Glutamatergic neuron (in vitro differentiated cells): Measurements from ENCODE around the gene TRIM64. TPM values are rescaled to one million over a fixed set of nuclear protein-coding genes. Genes with fewer than 3 reads are reported as not detected.
"Not testable (repeated sequence)": the region's sequence is repeated elsewhere in the genome, so short reads cannot be mapped to it uniquely, and the experiment has no call there.

Experiments
- DNase-seq: peaks from one replicate; pipeline ENCODE4 v3.0.0; 2022
- H3K27ac Mint-ChIP-seq: one replicate; pipeline ENCODE4 v1.8.0; 2020; ENCODE audit warnings: mild to moderate bottlenecking, mixed read lengths, inconsistent platforms; ENCODE audit not compliant: unreplicated experiment
- H3K27me3 Mint-ChIP-seq: one replicate; pipeline ENCODE4 v1.8.0; 2020; ENCODE audit warnings: mild to moderate bottlenecking, moderate library complexity, mixed read lengths, inconsistent platforms; ENCODE audit not compliant: unreplicated experiment
- H3K36me3 Mint-ChIP-seq: one replicate; pipeline ENCODE4 v1.8.0; 2020; ENCODE audit warnings: mild to moderate bottlenecking, mixed read lengths, inconsistent platforms; ENCODE audit not compliant: unreplicated experiment
- H3K4me1 Mint-ChIP-seq: one replicate; pipeline ENCODE4 v1.8.0; 2020; ENCODE audit warnings: mild to moderate bottlenecking, low read depth, mixed read lengths, inconsistent platforms; ENCODE audit not compliant: unreplicated experiment
- H3K4me3 Mint-ChIP-seq: one replicate; pipeline ENCODE4 v1.8.0; 2020; ENCODE audit warnings: mild to moderate bottlenecking, mixed read lengths, inconsistent platforms; ENCODE audit not compliant: unreplicated experiment
- H3K9me3 Mint-ChIP-seq: one replicate; pipeline ENCODE4 v1.8.0; 2020; ENCODE audit warnings: mild to moderate bottlenecking, moderate library complexity, mixed read lengths, inconsistent platforms; ENCODE audit not compliant: unreplicated experiment
- long read RNA-seq: library from polyadenylated mRNA; unstranded; transcript quantifications from one replicate; pipeline ENCODE4 v2.0.0, GENCODE V29; 2020; ENCODE audit not compliant: unreplicated experiment
- total RNA-seq: library from RNA; stranded (reverse); fragmentation: NEBNext Ultra II Directional; extraction: Animal tissue kit (Norgen Biotek cat#: 25700); gene quantifications from one replicate; pipeline ENCODE4 v1.2.1, GENCODE V29; 2021; ENCODE audit not compliant: unreplicated experiment
- TF ChIP-seq, protein P1 (sequence below): fragments of 200-600 bp; sonication (generic); IDR thresholded peaks from one replicate; pipeline ENCODE4 v1.5.0; 2021; ENCODE audit not compliant: partially characterized antibody, unreplicated experiment

The TRIM64 gene, protein sequence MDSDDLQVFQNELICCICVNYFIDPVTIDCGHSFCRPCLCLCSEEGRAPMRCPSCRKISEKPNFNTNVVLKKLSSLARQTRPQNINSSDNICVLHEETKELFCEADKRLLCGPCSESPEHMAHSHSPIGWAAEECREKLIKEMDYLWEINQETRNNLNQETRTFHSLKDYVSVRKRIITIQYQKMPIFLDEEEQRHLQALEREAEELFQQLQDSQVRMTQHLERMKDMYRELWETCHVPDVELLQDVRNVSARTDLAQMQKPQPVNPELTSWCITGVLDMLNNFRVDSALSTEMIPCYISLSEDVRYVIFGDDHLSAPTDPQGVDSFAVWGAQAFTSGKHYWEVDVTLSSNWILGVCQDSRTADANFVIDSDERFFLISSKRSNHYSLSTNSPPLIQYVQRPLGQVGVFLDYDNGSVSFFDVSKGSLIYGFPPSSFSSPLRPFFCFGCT
- 0.37 TPM for total RNA-seq
- long read RNA-seq: 0 reads

DNA sequence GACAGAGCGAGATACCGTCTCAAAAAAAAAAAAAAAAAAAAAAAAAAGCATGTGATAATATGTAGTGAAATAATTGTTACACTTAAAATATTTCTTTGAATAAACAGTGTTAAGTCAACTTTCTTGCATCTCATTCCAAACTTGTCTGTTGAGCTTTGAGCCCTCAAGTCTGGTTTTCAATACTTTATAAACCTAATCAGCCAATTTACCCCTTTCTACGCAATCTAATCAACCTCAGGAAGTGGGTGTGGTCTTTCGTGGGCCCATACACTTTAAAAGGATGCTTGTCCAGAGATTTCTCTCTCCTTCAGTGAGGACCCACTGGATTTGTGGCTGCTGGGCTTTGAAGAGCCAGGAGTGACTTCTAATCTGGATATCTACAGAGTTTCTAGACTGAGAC, at the start of gene TRIM64:
Gene TRIM64, plus strand, starts transcription at position 301 of the 400 bp plus-strand sequence. CDS start 2,467 bp downstream, outside the sequence.
- not testable (repeated sequence) for H3K4me3 Mint-ChIP-seq, H3K27me3 Mint-ChIP-seq, H3K27ac Mint-ChIP-seq, H3K4me1 Mint-ChIP-seq, H3K36me3 Mint-ChIP-seq, H3K9me3 Mint-ChIP-seq, DNase-seq

- H3K4me3 Mint-ChIP-seq: no peak within 1 kb of the TSS
These were observed 43.6 kb upstream of the TRIM64 start, which contains the start of gene TRIM49D1 for GRCh38 chr11:89922195-89922660. TRIM49D1 (minus strand) TSS chr11:89922245; CDS start chr11:89917710, 4,535 bp downstream.

DNA sequence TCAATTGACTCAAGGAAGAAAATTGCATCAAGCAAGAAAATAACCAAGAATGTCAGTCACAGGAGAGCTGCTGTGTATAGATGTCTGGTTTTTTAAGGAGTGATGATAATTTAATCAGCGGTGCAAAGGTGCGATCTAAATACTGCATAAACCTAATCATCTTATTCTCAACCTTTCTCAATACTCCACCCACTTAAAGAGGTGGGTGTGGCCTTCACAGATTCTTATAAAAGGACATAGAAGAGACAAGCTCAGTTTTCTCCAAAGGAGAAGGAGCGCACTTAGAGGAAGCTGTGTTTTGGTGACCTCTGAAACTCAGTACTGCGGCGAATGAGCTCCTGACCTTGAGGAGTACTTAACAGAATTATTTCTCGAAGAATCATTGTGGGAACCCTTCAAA, 42.1 kb upstream of the TRIM64 start, which contains the start of gene TRIM49D2:
Gene TRIM49D2, plus strand, starts transcription at position 301 of the 400 bp plus-strand sequence. CDS start 2,698 bp downstream, outside the sequence.
- not testable (repeated sequence) for DNase-seq, H3K27ac Mint-ChIP-seq, H3K4me3 Mint-ChIP-seq, H3K4me1 Mint-ChIP-seq, H3K27me3 Mint-ChIP-seq, H3K9me3 Mint-ChIP-seq, H3K36me3 Mint-ChIP-seq

More at GRCh38 chr11:89922195-89922660, 43.6 kb upstream of the TRIM64 start, which contains the start of gene TRIM49D1:
- Mint-ChIP-seq H3K4me1 (no peaks in the 10 kb centered on the region), H3K36me3 (no peaks in the 10 kb centered on the region), H3K9me3 (no peaks in the 10 kb centered on the region), H3K27ac (no peak within 1 kb of the TSS), H3K27me3 (no peaks in the 10 kb centered on the region)
- DNase-seq: no peak
- TF ChIP-seq, protein P1, sequence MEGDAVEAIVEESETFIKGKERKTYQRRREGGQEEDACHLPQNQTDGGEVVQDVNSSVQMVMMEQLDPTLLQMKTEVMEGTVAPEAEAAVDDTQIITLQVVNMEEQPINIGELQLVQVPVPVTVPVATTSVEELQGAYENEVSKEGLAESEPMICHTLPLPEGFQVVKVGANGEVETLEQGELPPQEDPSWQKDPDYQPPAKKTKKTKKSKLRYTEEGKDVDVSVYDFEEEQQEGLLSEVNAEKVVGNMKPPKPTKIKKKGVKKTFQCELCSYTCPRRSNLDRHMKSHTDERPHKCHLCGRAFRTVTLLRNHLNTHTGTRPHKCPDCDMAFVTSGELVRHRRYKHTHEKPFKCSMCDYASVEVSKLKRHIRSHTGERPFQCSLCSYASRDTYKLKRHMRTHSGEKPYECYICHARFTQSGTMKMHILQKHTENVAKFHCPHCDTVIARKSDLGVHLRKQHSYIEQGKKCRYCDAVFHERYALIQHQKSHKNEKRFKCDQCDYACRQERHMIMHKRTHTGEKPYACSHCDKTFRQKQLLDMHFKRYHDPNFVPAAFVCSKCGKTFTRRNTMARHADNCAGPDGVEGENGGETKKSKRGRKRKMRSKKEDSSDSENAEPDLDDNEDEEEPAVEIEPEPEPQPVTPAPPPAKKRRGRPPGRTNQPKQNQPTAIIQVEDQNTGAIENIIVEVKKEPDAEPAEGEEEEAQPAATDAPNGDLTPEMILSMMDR: no peak

DNA sequence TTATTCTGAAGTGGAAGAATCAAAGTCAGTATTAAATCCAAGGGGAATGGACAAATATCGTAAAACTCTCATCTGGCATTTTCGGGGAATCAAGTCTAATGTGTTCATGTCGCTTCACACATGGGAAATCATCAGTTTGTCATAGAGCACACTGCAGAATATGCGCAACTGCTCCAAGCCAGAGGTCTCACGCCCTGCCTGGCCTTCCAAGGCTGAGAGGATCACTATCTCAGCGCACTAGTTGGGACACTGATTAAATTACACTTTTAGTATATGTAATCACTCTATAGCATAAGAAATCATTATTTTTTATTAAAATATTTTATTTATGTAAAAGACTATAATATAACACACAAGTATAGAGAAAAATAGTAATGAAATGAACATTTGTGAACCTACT, 5.0 kb upstream of the TRIM64 start:
- not testable (repeated sequence) for H3K9me3 Mint-ChIP-seq, DNase-seq, H3K27me3 Mint-ChIP-seq, H3K36me3 Mint-ChIP-seq, H3K4me1 Mint-ChIP-seq, H3K4me3 Mint-ChIP-seq, H3K27ac Mint-ChIP-seq

Other genes with a start within 250 kb of the TRIM64 start
- 1.1 TPM for gene TRIM49, start 157.5 kb upstream of the TRIM64 start, total RNA-seq
- 0.20 TPM for gene TRIM64B, start 87.5 kb upstream of the TRIM64 start, total RNA-seq
- gene TRIM49D1, start 43.8 kb upstream of the TRIM64 start, total RNA-seq: 1.2 TPM
- gene TRIM49D2, start 42.0 kb upstream of the TRIM64 start, total RNA-seq: 0.42 TPM
- gene TRIM49C, start 65.1 kb downstream of the TRIM64 start, total RNA-seq: 1.2 TPM
- gene UBTFL1, start 119.9 kb downstream of the TRIM64 start, total RNA-seq: not detected
- gene NAALAD2, start 168.6 kb downstream of the TRIM64 start, total RNA-seq: 7.2 TPM